ENCODE measurements around the gene MYCT1.
"Not testable (repeated sequence)": the region's sequence is repeated elsewhere in the genome, so short reads cannot be mapped to it uniquely, and the experiment has no call there.

Gene MYCT1

GRCh38 chr6:152697634-152698033 is at the start of gene MYCT1:
Gene MYCT1, plus strand, starts transcription at chr6:152697897. Its CDS starts 6 bp downstream, at chr6:152697903.
- DNase-seq (ENCODE audit: low read depth in 2 of 2): no peak

DNA sequence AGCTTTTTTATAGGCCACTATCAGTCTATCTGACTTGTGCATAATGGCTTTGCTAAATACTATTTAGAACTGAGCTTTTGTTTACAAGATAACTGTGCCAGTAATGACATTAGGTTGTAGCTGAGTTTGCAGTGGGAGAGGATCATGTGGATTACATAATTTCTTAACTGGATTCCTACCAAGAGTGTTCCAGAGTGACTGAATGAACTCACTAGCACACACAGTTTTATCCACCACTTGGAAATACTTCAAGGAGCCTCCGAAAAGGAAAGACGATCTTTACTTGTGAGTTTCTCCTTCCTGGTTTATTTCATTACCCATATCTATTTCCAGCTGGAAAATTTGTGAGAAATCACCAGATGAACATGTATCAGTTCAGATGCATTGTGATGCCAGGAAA is 49.6 kb upstream of the MYCT1 start:
- no peak for DNase-seq (ENCODE audit: low read depth in 2 of 2)

DNA sequence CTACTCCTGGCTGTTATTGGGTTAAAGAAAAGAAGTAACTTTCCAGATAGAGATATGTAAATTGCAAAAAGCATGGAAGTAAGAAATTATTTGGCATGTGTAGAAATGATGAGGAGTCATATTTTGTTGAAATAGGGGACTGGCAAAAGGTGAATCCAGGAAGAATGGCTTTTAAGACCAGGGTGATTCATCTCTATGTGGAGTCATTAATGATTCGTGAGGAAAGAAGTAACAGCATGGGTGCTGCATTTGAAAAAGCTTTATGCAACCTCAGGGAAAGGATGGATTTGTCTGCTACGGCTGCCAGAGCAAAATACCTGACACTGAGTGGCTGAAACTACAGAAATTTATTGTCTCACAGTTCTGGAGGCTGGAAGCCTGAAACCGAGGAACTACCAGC is 45.7 kb upstream of the MYCT1 start:
- DNase-seq (ENCODE audit: low read depth in 2 of 2): no peak

GRCh38 chr6:152661776-152662175 is 35.9 kb upstream of the MYCT1 start:
- DNase-seq (ENCODE audit: low read depth in 2 of 2): no peak

DNA sequence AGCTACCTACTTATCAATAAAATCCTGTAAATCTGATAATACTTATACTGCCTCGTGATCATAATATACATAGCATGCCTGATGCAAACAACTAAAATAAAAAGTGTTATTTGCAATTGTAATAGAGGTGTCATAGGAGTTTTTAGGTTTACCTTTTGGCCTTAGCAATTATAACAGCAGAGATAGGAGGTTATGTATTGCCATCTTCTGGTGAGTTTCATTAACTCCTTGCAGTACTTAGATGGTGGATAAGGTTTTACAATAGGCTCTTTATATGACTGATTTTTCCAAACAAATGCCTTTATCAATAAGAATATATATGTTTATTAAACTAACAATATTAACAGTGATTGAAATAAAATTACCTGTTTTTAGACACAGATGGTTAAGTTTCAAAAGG is 27.8 kb upstream of the MYCT1 start:
- no peak for DNase-seq (ENCODE audit: low read depth in 2 of 2)

DNA sequence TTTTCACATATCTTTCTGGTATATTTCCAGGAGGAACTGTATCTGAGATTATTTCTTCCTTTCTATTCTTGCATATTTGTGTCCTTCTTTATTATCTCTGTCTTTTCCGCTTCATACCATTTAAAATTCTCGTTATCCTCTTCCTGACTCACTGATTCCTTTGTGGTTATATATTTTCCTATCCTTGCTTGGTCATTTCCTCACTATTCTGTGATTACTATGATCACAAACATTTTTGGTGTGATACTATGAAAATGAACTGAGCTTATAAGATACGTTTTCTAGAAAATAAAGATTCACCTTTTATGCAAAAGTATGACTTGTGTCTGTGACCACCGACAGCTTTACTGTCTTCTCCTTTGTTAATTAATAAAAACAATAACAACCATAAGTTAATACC is 26.5 kb upstream of the MYCT1 start:
- no peak for DNase-seq (ENCODE audit: low read depth in 2 of 2)

- DNase-seq (ENCODE audit: low read depth in 2 of 2): no peak
These were observed 24.5 kb upstream of the MYCT1 start for GRCh38 chr6:152673236-152673635.

DNA sequence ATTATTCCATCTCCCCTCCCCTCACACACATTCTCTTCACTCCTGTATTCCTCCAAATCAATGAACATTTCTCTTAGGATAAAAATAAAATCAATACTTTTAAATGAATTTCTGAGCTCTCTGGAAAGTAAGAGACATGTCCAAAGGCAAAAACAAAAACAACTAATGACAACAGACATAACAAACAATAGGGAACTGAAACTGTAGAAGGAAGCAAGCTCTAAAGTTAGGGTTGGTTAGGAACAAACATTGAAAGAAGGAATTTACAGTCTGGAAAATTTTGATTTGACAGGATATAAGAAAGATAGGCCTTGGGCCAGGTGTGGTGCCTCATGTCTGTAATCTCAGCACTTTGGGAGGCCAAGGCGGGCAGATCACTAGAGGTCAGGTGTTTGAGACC is 17.5 kb upstream of the MYCT1 start:
- no peak for DNase-seq (ENCODE audit: low read depth in 2 of 2)

DNA sequence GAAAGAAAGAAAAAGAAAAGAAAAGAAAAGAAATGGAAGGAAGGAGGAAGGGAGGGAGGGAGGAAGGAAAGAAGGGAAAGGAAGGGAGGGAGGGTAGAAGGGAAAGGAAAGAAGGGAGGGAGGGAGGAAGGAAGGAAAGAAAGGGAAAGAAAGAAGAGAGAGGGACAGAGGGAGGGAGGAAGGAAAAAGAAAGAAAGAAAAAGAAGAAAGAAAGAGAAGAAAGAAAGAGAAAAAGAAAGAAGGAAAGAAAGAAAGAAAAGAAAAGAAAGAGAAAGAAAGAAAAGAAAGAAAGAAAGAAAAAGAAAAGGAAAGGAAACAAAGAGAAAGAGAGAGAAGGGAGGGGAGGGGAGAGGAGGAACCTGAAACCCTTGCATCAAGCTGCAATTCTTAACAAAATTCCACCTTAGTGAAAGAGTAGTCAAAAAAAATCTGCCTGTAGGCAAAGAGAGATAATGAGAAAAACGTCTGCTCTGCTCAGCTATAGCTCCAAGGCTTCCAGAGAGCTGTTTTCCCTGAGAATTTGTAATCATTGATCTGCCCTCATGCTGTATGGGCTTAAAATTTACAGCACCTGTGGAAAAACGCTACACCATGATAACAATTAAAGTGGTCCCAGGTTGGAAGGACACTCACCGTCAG is 16.7 kb upstream of the MYCT1 start:
- DNase-seq (ENCODE audit: low read depth in 2 of 2): no peak

DNA sequence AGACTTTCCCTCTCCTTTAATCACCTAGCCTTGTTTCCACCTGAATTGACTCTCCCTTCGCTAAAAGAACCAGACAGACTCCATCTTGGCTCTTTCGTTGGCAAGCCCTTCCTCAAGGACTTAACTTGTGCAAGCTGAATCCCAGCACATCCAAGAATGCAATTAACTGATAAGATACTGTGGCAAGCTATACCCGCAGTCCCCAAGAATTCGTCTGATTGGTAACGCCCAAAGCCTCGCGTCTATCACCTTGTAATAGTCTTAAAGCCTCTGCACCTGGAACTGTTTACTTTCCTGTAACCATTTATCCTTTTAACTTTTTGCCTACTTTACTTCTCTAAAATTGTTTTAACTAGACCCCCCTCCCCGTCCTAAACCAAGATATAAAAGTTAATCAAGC is 15.6 kb upstream of the MYCT1 start:
- DNase-seq (ENCODE audit: low read depth in 2 of 2): no peak

DNA sequence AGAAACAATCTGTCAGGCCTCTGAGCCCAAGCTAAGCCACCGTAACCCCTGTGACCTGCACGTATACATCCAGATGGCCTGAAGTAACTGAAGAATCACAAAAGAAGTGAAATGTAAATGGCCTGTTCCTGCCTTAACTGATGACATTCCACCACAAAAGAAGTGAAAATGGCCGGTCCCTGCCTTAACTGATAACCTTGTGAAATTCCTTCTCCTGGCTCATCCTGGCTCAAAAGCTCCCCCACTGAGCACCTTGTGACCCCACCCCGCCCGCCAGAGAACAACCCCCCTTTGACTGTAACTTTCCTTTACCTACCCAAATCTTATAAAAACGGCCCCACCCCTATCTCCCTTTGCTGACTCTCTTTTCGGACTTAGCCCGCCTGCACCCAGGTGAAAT is 14.8 kb upstream of the MYCT1 start:
- DNase-seq (ENCODE audit: low read depth in 2 of 2): not testable (repeated sequence)

- no peak for DNase-seq (ENCODE audit: low read depth in 2 of 2)
These were observed 11.9 kb upstream of the MYCT1 start for GRCh38 chr6:152685819-152686218.

DNA sequence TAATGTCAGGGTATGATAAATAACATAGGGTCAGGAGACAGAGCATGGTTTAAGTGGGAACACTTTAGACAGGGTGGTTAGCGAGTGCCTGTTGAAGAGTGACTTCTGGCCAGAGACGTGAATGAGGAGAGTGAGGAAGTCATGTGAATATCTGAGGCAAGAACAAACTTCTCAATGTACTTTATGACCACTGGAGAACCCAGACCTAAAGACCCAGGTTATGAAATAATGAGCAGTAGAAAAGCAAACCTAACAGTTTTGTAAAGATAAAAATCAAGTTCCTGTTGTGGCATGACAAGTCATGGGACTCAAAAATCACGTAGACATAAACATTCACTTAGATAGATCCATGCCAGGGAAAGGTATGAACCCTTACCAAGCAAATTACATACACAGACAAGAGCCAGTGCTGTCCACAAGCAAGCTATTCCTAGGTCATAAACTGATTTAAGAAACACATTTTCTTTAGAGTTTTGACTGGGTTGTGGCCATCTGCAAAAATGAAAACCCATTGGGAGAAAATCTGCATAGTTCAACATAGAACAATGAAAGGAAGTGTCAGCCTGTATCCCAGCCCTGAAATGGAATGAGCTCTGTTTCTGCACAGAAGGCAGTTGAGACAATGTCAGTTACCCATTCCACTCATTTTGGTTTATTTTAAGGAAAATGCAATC is 2.2 kb upstream of the MYCT1 start:
- no peak for DNase-seq (ENCODE audit: low read depth in 2 of 2)

- DNase-seq (ENCODE audit: low read depth in 2 of 2): no peak
These were observed 1.2 kb upstream of the MYCT1 start for GRCh38 chr6:152696522-152696921.

- no peak for DNase-seq (ENCODE audit: low read depth in 2 of 2)
These were observed 995 bp downstream of the MYCT1 start for GRCh38 chr6:152698692-152699091.

DNA sequence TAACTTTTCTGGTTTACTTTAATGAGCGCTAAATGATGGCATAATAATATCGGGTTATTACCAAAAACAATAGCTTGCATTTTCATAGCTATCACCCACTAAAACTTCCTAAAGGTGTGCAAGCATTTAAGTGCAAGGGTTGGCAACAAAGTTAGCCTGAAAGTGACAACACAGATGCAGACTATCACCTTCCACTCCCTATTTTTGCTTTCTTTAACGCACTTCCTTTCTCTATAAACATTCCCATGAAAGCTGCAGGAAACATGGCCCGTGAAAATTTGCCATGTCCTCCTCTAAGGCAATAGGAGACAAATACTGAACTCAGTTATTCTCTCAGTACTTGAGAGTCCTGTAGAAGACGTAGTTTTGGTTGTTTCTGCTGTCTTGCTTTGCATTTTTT is 2.7 kb downstream of the MYCT1 start:
- no peak for DNase-seq (ENCODE audit: low read depth in 2 of 2)

DNA sequence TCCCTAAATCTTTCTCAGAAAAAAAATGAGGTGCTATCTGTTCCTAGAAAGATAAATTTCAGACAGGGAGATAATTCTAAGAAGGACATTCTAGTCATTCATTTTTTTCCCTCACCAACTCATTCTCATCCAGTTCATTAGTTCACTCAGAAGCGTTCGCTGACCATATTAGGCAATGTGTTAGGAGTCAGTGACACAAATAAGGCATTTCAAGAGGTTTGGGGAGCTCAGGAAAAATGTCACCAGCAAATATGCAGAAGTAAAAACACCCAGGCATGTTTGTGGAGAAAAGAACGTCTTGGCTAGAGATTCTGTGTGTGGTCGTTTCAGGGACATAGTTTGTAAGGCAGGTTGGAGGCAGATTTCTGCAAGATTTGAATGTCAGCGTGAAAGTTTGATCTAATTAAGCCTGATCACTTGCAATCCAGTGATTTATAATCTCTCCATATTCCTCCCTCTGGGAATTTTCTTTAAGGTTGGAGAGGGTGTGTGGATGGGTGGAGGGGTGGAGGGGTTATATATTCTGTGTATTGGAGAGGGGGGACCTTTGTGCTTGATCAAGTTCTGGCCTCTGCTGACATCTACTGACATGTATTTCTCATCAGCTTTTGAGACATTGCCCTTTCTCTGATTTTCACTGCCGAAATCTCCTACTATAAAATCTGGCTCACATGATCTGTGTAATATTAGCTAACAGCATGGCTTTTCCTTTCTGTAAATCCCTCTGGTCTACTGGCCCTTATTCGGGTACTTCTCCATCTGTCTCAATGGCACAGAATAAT is 3.6 kb downstream of the MYCT1 start:
- no peak for DNase-seq (ENCODE audit: low read depth in 2 of 2)

- no peak for DNase-seq (ENCODE audit: low read depth in 2 of 2)
These were observed 4.2 kb downstream of the MYCT1 start for GRCh38 chr6:152701863-152702401.

- not testable (repeated sequence) for DNase-seq (ENCODE audit: low read depth in 2 of 2)
These were observed 6.1 kb downstream of the MYCT1 start for GRCh38 chr6:152703750-152704149.

DNA sequence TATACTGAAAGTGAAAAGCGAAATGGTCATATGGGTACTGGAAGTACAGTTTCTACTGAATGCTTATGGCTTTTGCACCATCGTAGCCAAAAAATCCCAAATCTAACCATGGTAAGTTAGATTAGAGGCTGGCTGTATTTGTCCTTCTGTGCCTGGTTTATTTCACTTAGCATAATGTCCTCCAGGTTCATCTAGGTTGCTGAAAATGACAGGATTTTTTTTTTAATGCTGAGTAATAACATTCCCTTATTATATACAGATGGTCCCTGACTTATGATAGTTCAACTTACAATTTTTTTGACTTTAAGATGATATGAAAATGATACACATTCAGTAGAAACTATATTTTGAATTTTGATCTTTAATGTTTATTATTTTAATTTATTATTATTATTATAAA is 7.6 kb downstream of the MYCT1 start:
- DNase-seq (ENCODE audit: low read depth in 2 of 2): no peak

- no peak for DNase-seq (ENCODE audit: low read depth in 2 of 2)
These were observed 18.6 kb downstream of the MYCT1 start for GRCh38 chr6:152716322-152716721.

DNA sequence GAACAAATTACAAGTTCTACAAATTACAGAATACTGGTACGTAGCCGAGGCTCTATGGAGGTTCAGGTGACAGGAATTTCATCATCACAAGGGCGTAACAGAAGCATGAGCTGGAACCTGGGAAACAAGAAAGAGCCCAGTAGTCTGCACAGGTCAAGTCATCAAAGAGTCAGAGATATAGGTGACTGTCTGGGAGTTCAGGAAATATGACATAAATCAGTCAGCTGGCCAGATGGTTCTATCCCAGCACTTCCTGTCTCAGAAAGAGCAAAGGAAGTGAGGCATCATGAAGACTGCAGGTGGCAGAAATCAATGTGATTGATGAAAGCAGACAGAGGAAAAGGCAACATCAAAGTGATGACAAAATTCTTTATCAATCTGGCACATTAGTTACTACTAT is 23.3 kb downstream of the MYCT1 start:
- no peak for DNase-seq (ENCODE audit: low read depth in 2 of 2)

DNA sequence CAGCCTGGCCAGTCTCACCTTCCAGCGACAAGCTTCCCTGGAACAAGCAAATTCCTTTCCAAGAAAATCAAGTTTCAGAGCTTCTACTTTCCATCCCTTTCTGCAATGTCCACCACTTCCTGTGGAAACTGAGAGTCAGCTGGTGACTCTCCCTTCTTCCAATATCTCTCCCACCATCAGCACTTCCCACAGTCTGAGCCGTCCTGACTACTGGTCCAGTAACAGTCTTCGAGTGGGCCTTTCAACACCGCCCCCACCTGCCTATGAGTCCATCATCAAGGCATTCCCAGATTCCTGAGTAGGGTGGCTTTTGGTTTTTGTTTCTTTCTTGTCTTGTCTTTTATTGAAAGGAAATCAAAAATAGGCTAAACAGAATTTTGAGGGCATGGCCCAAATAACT is 24.3 kb downstream of the MYCT1 start:
- DNase-seq (ENCODE audit: low read depth in 2 of 2): no peak
